Mucosa of gallbladder (tissue), 1 donor: ENCODE data around the gene CTTNBP2NL. TPM values are rescaled to one million over a fixed set of nuclear protein-coding genes. Genes with fewer than 3 reads are reported as not detected.
"Not testable (repeated sequence)": the region's sequence is repeated elsewhere in the genome, so short reads cannot be mapped to it uniquely, and the experiment has no call there.

Source experiments
- DNase-seq: peaks from one replicate; pipeline ENCODE4 v3.0.0-alpha.2; 2020; ENCODE audit warnings: low spot score
- total RNA-seq: library from RNA; stranded (reverse); gene quantifications from one replicate; pipeline ENCODE4 v1.2.1, GENCODE V29; 2021
- donor health status: DM: no; HTN: no; CAD: no.

CTTNBP2NL gene
- total RNA-seq, 1 donor from 2014 or later, result 56.0 TPM

DNA sequence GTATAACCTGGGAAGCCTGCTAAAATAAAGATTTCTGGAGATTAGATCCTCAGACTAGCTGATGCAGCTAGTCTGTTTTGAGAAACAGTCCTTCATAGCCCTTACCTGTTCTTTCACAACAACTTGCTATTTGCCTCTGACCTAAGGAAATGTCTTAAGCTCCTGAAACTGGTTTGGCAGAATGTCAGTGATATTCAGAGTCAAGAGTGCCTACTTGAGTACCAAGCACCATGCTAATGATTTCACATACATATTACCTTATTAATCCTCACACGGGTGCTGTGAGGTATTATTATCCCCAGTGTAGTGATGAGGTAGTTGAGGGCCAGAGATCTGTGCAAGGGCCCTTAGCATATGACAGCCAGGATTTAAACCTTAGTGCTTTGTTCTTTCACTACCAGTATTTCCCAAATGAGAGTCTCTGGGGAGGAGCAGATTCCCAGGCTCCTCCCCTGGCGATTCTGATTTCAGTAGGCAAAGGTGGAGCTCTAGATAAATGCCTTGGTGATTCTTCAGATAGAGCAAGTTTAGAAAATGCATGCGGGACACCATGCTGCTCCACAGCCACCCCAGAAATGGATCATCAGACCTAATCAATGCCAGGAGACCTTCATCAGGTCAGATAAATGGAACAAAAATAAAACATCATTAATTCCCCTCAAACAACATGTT is 65.3 kb downstream of the CTTNBP2NL start:
- DNase-seq, result no peak

DNA sequence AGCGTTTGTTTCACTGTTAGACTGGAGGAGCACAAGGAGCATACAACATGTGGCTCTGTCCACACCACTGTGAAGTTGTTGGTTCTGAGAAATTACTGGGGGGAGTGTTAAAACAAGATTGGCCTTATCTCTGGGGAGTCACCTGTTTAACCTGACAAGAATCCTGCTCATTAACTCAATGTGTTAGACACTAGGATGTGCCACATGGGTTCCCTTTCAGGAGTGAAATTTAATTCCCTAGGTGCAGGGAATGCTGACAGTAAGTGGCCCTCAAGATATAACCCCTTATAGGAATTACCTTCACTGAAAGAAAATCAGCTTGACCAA is 66.9 kb downstream of the CTTNBP2NL start:
- DNase-seq, result no peak

DNA sequence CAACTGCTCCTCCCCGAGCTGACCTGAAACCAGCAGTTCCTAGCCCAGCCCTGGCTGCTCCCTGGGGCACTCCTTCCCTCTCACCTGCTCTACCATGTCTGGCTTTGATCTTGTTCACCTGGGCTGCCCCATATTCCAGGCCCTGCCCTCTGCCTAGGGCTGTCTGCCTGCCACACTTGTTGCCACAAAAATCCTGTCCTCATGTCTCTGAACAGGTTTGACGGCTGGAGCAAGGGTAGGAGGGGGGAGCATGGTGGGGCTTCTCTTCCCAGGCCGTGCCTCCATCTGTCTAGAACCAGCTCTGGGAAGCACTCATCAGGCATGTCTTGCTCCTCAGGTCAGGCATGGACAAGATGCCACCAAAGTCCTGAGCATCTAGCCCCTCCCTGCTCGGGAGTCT is 68.5 kb downstream of the CTTNBP2NL start:
- DNase-seq, result no peak

- DNase-seq, result no peak
These were observed 69.1 kb downstream of the CTTNBP2NL start for GRCh38 chr1:112465122-112465521.

DNA sequence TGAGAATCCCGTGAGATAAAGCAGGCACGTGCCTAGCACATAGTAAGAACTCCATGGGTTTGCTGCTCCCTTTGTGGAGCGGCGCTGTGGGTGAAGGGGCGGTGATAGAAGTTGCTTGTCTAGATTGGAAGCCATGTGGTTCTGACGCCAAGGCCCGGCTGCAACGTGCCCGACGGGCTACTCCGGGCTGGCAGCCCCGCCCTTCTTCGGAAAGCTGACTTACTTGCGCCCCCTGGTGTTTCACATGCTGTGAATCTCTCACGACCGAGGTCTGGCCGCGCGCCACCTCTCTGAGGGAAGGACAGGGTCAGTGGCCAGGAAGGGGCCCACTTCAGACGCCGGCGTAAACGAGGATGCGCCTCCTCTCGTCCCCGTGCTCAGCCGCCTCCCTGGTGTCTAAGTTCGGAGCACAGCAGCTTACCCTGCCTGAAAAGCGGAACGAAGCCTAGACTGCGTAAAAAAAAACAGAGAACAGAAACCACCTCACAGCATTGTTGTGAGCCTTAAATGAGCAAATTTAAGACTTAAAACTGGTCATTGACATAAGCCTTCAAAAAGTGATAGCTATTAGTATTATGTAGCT is 70.2 kb downstream of the CTTNBP2NL start:
- peak; percentile 96 for DNase-seq

DNA sequence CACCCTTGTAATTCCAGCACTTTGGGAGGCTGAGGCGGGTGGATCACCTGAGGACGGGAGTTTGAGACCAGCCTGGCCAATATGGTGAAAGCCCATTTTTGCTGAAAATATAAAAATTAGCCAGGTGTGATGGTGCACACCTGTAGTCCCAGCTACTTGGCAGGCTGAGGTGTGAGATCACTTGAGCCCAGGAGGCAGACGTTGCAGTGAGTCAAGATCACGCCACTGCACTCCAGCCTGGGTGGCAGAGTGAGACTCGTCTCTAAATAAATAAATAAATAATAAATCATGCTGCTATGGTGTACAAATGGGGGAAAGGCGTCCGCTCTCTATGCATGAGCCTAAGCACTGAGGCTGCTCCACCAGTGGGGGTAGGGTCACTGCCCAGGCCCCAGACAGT is 74.3 kb downstream of the CTTNBP2NL start:
- DNase-seq, result not testable (repeated sequence)

GRCh38 chr1:112470966-112471365 is 75.0 kb downstream of the CTTNBP2NL start:
- DNase-seq, result no peak

DNA sequence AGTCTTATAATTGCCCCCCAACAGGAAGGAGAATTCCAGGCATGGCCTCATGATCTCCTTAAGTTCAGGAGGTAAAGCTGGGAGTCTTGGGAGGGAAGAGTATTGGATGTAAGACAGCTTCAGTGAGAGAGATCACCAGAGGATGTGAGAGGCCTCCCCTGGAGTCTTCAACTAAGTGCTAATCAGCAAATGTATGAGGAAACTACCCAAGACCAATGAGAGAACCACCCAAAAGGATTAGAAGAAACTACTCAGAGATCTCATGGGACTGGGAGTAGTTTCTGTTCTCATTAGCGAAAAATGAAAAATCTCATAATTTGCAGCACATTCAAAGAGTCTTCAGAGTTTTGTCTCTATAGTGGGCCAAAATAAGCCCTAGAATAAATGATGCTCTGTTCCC is 76.1 kb downstream of the CTTNBP2NL start:
- DNase-seq, result no peak

DNA sequence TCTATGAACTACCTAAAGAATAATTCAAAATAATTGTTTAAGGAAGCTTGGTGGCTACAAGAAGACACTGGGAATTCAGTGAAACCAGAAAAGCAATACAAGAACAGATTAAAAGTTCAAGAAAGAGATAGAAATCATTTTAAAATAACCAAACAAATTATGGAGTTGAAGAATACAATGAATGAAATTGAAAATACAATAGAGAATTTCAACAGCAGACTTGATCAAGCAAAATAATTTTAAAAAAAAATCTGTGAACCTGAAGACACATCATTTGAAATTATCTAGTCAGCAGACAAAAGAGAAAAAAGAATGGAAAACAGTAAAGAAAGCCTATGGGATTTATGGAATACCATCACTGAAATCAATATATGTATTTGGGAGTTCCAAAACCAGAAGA is 81.5 kb downstream of the CTTNBP2NL start:
- no peak for DNase-seq

GRCh38 chr1:112478314-112478713 is 82.3 kb downstream of the CTTNBP2NL start:
- no peak for DNase-seq

GRCh38 chr1:112486063-112486462 is 90.0 kb downstream of the CTTNBP2NL start:
- not testable (repeated sequence) for DNase-seq

DNA sequence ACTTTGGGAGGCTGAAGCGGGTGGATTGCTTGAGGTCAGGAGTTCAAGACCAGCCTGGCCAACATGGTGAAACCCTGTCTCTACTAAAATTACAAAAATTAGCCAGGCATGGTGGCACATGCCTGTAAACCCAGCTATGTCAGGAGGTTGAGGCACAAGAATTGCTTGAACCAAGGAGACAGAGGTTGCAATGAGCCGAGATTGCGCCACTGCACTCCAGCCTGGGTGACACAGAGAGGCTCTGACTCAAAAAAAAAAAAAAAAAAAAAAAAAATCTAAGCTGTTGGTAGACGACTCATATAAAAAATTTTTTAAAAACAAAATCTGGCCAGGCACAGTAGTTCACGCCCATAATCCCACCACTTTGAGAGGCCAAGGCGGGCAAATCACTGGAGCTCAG is 91.7 kb downstream of the CTTNBP2NL start:
- DNase-seq, result not testable (repeated sequence)

- no peak for DNase-seq
These were observed 92.1 kb downstream of the CTTNBP2NL start for GRCh38 chr1:112488141-112488540.

DNA sequence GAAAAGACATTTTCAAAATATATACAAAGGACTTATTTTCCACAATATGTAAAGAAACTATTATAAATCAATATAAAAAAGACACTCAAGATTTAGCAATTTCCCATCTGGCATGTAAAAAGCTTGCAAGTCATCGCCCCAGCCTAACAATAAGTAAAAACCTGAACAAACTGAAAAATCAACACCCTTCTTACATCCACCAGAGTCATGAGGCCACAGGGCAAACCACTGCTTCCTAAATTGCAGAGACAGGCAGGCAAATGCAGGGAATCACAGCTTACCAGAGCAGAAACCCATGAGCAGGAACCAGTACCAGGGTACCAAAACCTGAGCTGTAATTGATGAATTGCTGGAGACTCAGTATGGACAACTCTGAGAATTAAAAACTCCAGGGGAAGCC is 96.1 kb downstream of the CTTNBP2NL start:
- DNase-seq, result no peak

- no peak for DNase-seq
These were observed 97.3 kb downstream of the CTTNBP2NL start for GRCh38 chr1:112493351-112493750.

GRCh38 chr1:112496290-112496689 is 100.3 kb downstream of the CTTNBP2NL start:
- no peak for DNase-seq

DNA sequence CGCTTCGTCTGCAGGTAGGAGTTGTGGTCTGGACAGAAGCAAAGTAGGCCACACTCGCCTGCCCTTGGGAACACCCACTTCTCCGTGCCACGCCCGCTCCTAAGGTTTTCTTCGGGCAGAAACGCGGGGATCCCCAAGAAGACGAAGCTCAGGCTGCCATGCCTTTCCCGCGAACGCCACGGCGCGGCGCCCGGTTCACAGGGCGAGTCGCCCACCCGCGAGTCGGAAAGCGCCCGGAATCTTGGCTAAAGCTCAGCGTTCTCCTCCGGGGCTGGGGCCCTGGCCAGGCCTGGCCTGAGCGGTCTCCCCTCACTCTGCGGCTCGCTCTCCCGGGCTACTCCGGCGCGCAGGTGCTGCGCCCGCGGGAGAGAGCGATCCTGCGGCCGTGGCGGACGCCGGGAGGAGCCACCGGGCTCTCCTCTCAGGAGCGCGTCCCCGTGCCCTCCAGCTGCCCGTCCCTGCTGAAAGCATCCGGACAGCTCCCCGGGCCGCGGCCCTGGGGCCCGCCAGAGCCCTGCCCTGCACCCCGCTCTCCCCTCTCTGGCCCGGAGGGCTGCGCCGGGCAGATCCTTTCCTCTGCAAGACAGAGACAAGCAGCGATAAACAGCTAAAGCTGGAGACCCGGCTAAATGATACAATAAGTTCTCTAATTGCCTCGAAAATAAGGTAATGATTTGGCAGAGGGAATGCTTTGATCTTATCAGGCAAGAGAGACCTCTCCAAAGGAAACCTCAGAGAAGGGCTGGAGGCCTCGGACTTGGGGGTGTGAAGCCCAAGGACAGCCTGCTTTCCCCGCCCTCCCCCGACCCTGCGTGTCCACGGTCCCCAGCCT is 106.0 kb downstream of the CTTNBP2NL start:
- peak; percentile 64 for DNase-seq

- no peak for DNase-seq
These were observed 106.8 kb downstream of the CTTNBP2NL start for GRCh38 chr1:112502826-112503225.

- DNase-seq, result no peak
These were observed 108.1 kb downstream of the CTTNBP2NL start for GRCh38 chr1:112504001-112504660.

DNA sequence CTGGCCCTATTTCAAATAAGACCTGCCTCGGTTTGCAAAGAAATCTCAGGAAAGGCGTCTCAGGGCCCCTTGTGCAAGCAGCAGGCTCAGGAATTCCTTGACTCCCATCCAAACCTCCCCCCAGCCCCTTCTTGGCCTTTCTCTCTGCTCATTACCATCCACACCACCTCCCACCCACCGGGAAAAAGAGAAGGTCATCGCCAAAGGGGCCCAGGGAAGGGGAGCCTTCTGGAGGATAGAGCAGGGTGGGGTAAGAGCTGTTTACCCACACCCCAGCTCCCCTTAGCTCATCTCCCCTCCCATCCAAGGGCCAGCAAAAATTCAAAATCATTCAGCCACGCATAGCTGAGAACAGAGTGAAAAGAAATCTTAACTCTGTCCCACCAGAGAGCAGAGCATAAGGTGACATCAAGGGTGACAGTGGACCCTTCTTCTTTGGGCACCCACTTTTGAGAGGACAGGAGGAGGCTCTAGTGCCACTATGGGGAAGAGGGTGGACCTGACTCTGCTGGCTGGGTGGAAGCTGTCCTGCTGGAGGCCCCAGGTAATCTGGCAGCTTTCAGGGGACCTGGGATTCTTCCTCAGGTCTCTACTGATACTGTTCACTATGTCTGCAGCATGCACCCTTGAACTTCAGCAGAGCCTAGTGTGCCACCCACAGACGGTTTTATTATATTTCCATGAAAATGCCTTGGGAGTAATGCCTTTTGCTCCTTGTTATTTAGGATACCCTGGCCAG is 108.8 kb downstream of the CTTNBP2NL start:
- no peak for DNase-seq

DNA sequence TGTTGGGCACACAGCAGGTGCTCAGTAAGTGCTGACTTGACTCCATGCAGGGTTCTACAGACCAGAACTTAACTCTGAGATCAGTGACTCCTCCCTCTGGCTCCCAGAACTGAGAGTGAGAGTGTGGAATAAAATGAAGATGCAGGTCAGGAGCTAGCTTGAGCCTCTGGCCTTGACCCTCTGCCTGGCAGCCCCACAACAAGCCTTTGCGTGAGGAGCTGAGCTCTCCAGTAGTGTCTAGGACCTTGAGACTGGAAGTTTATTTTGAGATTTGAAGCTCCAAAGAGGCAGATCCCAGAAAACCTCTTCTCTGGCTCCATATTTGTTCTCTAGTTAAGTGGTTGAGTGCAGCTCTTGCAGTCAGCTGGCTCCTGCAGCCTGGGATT is 109.4 kb downstream of the CTTNBP2NL start:
- no peak for DNase-seq

DNA sequence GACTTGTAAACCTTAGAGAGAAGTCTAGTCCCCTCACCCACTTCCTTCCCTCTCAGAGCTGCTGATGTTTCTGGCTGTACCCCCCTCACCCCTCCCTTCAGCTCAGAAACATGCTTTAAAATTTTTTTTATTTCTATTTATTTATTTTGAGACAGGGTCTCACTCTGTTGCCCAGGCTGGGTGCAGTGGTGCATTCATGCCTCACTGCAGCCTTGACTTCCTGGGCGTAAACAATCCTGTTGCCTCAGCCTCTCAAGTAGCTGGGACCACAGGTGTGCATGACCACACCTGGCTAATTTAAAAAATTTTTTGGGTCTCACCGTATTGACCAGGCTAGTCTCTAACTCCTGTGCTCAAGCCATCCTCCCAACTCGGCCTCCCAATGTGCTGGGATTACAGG is 109.9 kb downstream of the CTTNBP2NL start:
- DNase-seq, result no peak
